HepG2 (cell line): Measurements from ENCODE around the gene TYROBP. TPM values are rescaled to one million over a fixed set of nuclear protein-coding genes. Genes with fewer than 3 reads are reported as not detected.
A peak's percentile ranks its signal among the peaks of the same experiment; 100 is the strongest.

Experiments
- ADNP ChIP-seq: sonication (generic); formaldehyde crosslinking; IDR thresholded peaks from 2 replicates; pipeline ENCODE4 v1.4.0; 2020; ENCODE audit warnings: missing genetic modification reagents
- ARID4A ChIP-seq: sonication (generic); formaldehyde crosslinking; IDR thresholded peaks from 2 replicates; pipeline ENCODE4 v1.5.0; 2020; ENCODE audit warnings: mild to moderate bottlenecking, missing genetic modification reagents, borderline replicate concordance
- HNRNPL ChIP-seq: fragments of 200-400 bp; formaldehyde crosslinking; IDR thresholded peaks from 2 replicates; pipeline ENCODE4 v1.6.1; 2017; ENCODE audit warnings: mild to moderate bottlenecking, low read depth, low read length
- KDM1A ChIP-seq: IDR thresholded peaks from 2 replicates; pipeline ENCODE4 v1.6.1; 2016; ENCODE audit warnings: missing compliant biosample characterization
- NBN ChIP-seq: fragments of 450-650 bp; conservative IDR thresholded peaks from 2 replicates; pipeline ENCODE4 v1.6.1; 2017
- NCOA1 ChIP-seq: sonication (generic); formaldehyde crosslinking; IDR thresholded peaks from 2 replicates; pipeline ENCODE4 v1.9.0; 2021; ENCODE audit warnings: missing genetic modification reagents
- NFKB2 ChIP-seq: sonication (generic); formaldehyde crosslinking; IDR thresholded peaks from 2 replicates; pipeline ENCODE4 v1.4.0; 2020; ENCODE audit warnings: missing genetic modification reagents, borderline replicate concordance
- NR2C2 ChIP-seq: sonication (generic); formaldehyde crosslinking; IDR thresholded peaks from 2 replicates; pipeline ENCODE4 v1.4.0; 2020; ENCODE audit warnings: missing genetic modification reagents, mild to moderate bottlenecking, moderate library complexity, borderline replicate concordance
- NR3C1 ChIP-seq: sonication (generic); formaldehyde crosslinking; IDR thresholded peaks from 2 replicates; pipeline ENCODE4 v1.4.0; 2020; ENCODE audit warnings: missing genetic modification reagents
- NRL ChIP-seq: sonication (generic); formaldehyde crosslinking; IDR thresholded peaks from 2 replicates; pipeline ENCODE4 v1.5.0; 2020; ENCODE audit warnings: missing genetic modification reagents, mild to moderate bottlenecking, moderate library complexity, borderline replicate concordance
- SAP130 ChIP-seq: IDR thresholded peaks from 2 replicates; pipeline ENCODE4 v1.6.1; 2016; ENCODE audit warnings: low read depth
- ZNF710 ChIP-seq: sonication (generic); formaldehyde crosslinking; IDR thresholded peaks from 2 replicates; pipeline ENCODE4 v1.5.0; 2020; ENCODE audit warnings: mild to moderate bottlenecking, missing genetic modification reagents, borderline replicate concordance
- ZNF746 ChIP-seq: sonication (generic); formaldehyde crosslinking; IDR thresholded peaks from 2 replicates; pipeline ENCODE4 v1.8.0; 2022; ENCODE audit warnings: mild to moderate bottlenecking, missing genetic modification reagents
- ZNF749 ChIP-seq: sonication (generic); formaldehyde crosslinking; IDR thresholded peaks from 2 replicates; pipeline ENCODE4 v1.8.0; 2022; ENCODE audit warnings: mild to moderate bottlenecking, missing genetic modification reagents, moderate library complexity, borderline replicate concordance
- ZNF768 ChIP-seq: sonication (generic); formaldehyde crosslinking; IDR thresholded peaks from 2 replicates; pipeline ENCODE4 v1.4.0; 2020; ENCODE audit warnings: missing genetic modification reagents
- polyA plus RNA-seq, 8 experiments: library from polyadenylated mRNA; depleted of rRNA in 3 of 8; stranded (reverse) in 7 of 8; unstranded in 1 of 8; fragments of >200 nt; fragmentation: Illumina TruSeq in 4 of 8; extraction: Trizol in 4 of 8; gene quantifications; 2 replicates each; pipeline versions ENCODE4 v1.2.1 to v1.2.3, GENCODE V29; 2011 to 2016; ENCODE audit warnings: low read depth in 4 of 8, missing spikeins in 1 of 8, mixed read lengths in 1 of 8; ENCODE audit not compliant: insufficient read depth in 1 of 8
- total RNA-seq, 5 experiments: library from RNA; depleted of rRNA; stranded (reverse); fragments of >200 nt; fragmentation: Illumina TruSeq; extraction: Trizol; gene quantifications; 2 replicates each; pipeline ENCODE4 v1.2.3, GENCODE V29; 2016; ENCODE audit warnings: low read depth in 1 of 5

Gene TYROBP
- total and polyA plus RNA-seq, 2 of the 13 experiments (the other 11 are each of a cell fraction or from before 2014, with no cell fraction given), result not detected

GRCh38 chr19:35860818-35861639, 47.1 kb downstream of the TYROBP start (continued):
- TF ChIP-seq ARID4A (CRISPR knock-in tag) (peak; percentile 29; the same call in 1 of the 2 replicates), NR2C2 (CRISPR knock-in tag) (0 out of 2 replicates have a peak, but pooled peaks have one; percentile 27), ZNF749 (CRISPR knock-in tag) (no peak), KDM1A (no peak), HNRNPL (0 out of 2 replicates have a peak, but pooled peaks have one; percentile 23), NFKB2 (0 out of 2 replicates have a peak, but pooled peaks have one; percentile 15), ZNF768 (CRISPR knock-in tag) (peak; percentile 30; the same call in 1 of the 2 replicates), ZNF746 (CRISPR knock-in tag) (0 out of 2 replicates have a peak, but pooled peaks have one; percentile 35), NRL (CRISPR knock-in tag) (0 out of 2 replicates have a peak, but pooled peaks have one; percentile 28), ZNF710 (peak; percentile 32; the same call in 1 of the 2 replicates), NBN (no peak), NCOA1 (CRISPR knock-in tag) (0 out of 2 replicates have a peak, but pooled peaks have one; percentile 47), SAP130 (peak; percentile 43; the same call in 1 of the 2 replicates), ADNP (CRISPR knock-in tag) (no peak), NR3C1 (CRISPR knock-in tag) (no peak)
